Endothelial cell of umbilical vein (primary cell): ENCODE data around the gene ADGRB2. TPM values are rescaled to one million over a fixed set of nuclear protein-coding genes. Genes with fewer than 3 reads are reported as not detected.

Experiments used
- BruUV-seq: library from RNA; stranded (reverse); fragments of 400-500 nt; replicated peaks from 2 replicates; lab custom pipeline; 2021; lab: Mats Ljungman, UMichigan
- CTCF ChIA-PET: fragments of 300-600, 350-600 bp; sonication (Branson Sonifier 250); formaldehyde crosslinking; loops from one replicate; lab custom pipeline; 2021; ENCODE audit warnings: antibody characterized with exemption, inconsistent platforms; lab: Charles Lee
- POLR2A ChIA-PET: fragments of 300-600, 350-600 bp; sonication (Branson Sonifier 250); formaldehyde crosslinking; loops from one replicate; lab custom pipeline; 2021; ENCODE audit warnings: antibody characterized with exemption, inconsistent platforms; lab: Charles Lee
- DNase-seq: peaks from one replicate; pipeline ENCODE4 v3.0.0-alpha.2; 2011; ENCODE audit warnings: low read depth, low spot score
- FAIRE-seq: peaks from 2 replicates; lab custom pipeline; 2011; peaks lifted over from hg19 to GRCh38; lab: Jason Lieb, UNC
- H2AFZ ChIP-seq: 2 replicates; pipeline ENCODE4 v1.6.0; 2012; ENCODE audit warnings: low read depth, low read length, control low read depth, inconsistent platforms
- H3K27ac ChIP-seq: 2 replicates; pipeline ENCODE4 v1.5.1; 2011; ENCODE audit warnings: low read depth, mild to moderate bottlenecking, control low read depth, low read length, moderate library complexity; ENCODE audit not compliant: insufficient read depth
- H3K27me3 ChIP-seq, 2 experiments: 2 replicates each; pipeline versions ENCODE4 v1.6.0 to v1.6.1; 2011; ENCODE audit warnings: low read length in 2 of 2, mixed read lengths in 1 of 2; ENCODE audit not compliant: control insufficient read depth in 2 of 2, insufficient read depth in 2 of 2
- H3K36me3 ChIP-seq, 2 experiments: 2 replicates in 1 of 2; 3 replicates in 1 of 2; pipeline ENCODE4 v1.5.1; 2011; ENCODE audit warnings: low read length in 2 of 2, mild to moderate bottlenecking in 1 of 2, moderate library complexity in 1 of 2; ENCODE audit not compliant: control insufficient read depth in 2 of 2, insufficient read depth in 2 of 2; ENCODE audit errors: extremely low read depth in 1 of 2
- H3K4me1 ChIP-seq: 3 replicates; pipeline ENCODE4 v1.5.1; 2011; ENCODE audit warnings: mild to moderate bottlenecking, low read length; ENCODE audit not compliant: control insufficient read depth, insufficient read depth; ENCODE audit errors: extremely low read depth
- H3K4me2 ChIP-seq: 2 replicates; pipeline ENCODE4 v1.6.1; 2011; ENCODE audit warnings: low read length, control low read depth, mixed read lengths; ENCODE audit not compliant: insufficient read depth
- H3K4me3 ChIP-seq, 3 experiments: fragments of 200-600 bp in 1 of 3; sonication (generic), shearing (Covaris generic) in 1 of 3; replicated peaks in 1 of 3; 2 replicates each; pipeline ENCODE4 v1.5.1; 2011 to 2016; ENCODE audit warnings: control low read depth in 3 of 3, low read length in 3 of 3, mild to moderate bottlenecking in 2 of 3, inconsistent platforms in 1 of 3, low read depth in 1 of 3, moderate library complexity in 1 of 3; ENCODE audit not compliant: insufficient read depth in 1 of 3
- H3K79me2 ChIP-seq: 2 replicates; pipeline ENCODE4 v1.6.0; 2012; ENCODE audit warnings: low read length, inconsistent platforms; ENCODE audit not compliant: control insufficient read depth, insufficient read depth
- H3K9ac ChIP-seq: replicated peaks from 2 replicates; pipeline ENCODE3; 2011; ENCODE audit warnings: low read length, control low read depth; ENCODE audit not compliant: insufficient read depth; ENCODE audit errors: extremely low read depth
- H3K9me1 ChIP-seq: replicated peaks from 3 replicates; pipeline ENCODE4 v1.6.0; 2011; ENCODE audit warnings: mild to moderate bottlenecking, low read length; ENCODE audit not compliant: control insufficient read depth, insufficient read depth; ENCODE audit errors: extremely low read depth
- H3K9me3 ChIP-seq: replicated peaks from 2 replicates; pipeline ENCODE4 v1.5.1; 2012; ENCODE audit warnings: low read length, inconsistent platforms; ENCODE audit not compliant: control insufficient read depth, insufficient read depth
- H4K20me1 ChIP-seq: replicated peaks from 2 replicates; pipeline ENCODE3; 2011; ENCODE audit warnings: mild to moderate bottlenecking, low read length; ENCODE audit not compliant: control insufficient read depth, insufficient read depth; ENCODE audit errors: extremely low read depth
- EZH2 ChIP-seq: IDR thresholded peaks from 2 replicates; pipeline ENCODE4 v1.6.1; 2012; ENCODE audit warnings: borderline replicate concordance, low read depth, mild to moderate bottlenecking, moderate library complexity, low read length, inconsistent platforms; ENCODE audit not compliant: severe bottlenecking
- GATA2 ChIP-seq: IDR thresholded peaks from 2 replicates; pipeline ENCODE4 v1.7.0; 2011; ENCODE audit warnings: low read depth, mild to moderate bottlenecking, moderate library complexity, mixed read lengths, low read length; ENCODE audit not compliant: insufficient read length, insufficient read depth
- JUN ChIP-seq: IDR thresholded peaks from 2 replicates; pipeline ENCODE4 v1.6.1; 2011; ENCODE audit warnings: borderline replicate concordance, low read depth; ENCODE audit not compliant: insufficient read length, insufficient read depth
- POLR2AphosphoS5 ChIP-seq: IDR thresholded peaks from 2 replicates; pipeline ENCODE4 v1.6.1; 2012; ENCODE audit warnings: low read depth, mild to moderate bottlenecking, control low read depth, low read length, moderate library complexity; ENCODE audit not compliant: insufficient read depth
- dilution Hi-C: fragments of 300-500 bp; cut with MboI; formaldehyde crosslinking; loops from one replicate; pipeline ENCODE4 v1.15.0; 2019; ENCODE audit warnings: low sequenced_read_pairs; ENCODE audit not compliant: extremely low pct_ligation_motif_present
- intact Hi-C: fragments of 100-400 bp; cut with micrococcal nuclease; formaldehyde crosslinking; loops from one replicate; pipeline ENCODE4 v1.10.0; 2022
- polyA plus RNA-seq, 4 experiments: library from polyadenylated mRNA; depleted of rRNA in 3 of 4; stranded (reverse) in 3 of 4; unstranded in 1 of 4; fragments of >200 nt; gene quantifications; 2 replicates each; pipeline versions ENCODE4 v1.2.1 to v1.2.3, GENCODE V29; 2011 to 2012; ENCODE audit warnings: missing spikeins in 1 of 4
- total RNA-seq: library from RNA; stranded (reverse); gene quantifications from 2 replicates; pipeline ENCODE4 v1.2.3, GENCODE V29; 2021
- TF ChIP-seq, protein P1 (sequence below): IDR thresholded peaks from 2 replicates; pipeline ENCODE4 v1.6.1; 2011; ENCODE audit not compliant: insufficient read depth, insufficient read length

Gene ADGRB2
- total and polyA plus RNA-seq, 2 donors (not counting 3 experiments of a cell fraction or from before 2014, with no cell fraction given) = 1.3 to 1.5 TPM

DNA sequence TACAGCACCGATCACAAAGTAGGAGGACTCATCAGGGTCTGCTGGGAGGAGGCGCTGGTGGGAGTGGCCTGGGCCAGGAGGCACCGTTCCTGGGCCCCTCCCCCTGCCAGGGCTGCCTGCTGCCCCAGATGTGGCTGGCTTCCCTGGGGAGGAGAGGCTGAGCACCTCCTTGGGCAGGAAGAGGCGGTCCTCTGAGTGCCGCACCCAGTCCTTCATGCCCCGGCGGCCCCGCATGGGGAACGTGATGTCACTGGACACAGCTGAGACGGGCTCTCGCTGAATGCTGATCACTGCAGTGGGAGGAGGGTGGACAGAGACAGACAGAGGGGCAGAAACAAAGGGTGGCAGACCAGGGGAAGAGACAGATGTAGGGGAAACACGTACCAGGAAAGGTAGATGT, 24.8 kb downstream of the ADGRB2 start:
- dilution Hi-C loops = no loop called here
- Histone ChIP-seq H3K27ac (no peak overlapping the region), H3K4me1 (no peaks in the 10 kb centered on the region), H3K79me2 (no peaks in the 10 kb centered on the region), H3K36me3 (no peaks in the 10 kb centered on the region), H2AFZ (no peak overlapping the region), H4K20me1 (no peaks in the 10 kb centered on the region), H3K4me2 (no peak overlapping the region), H3K9ac (no peak overlapping the region), H3K27me3 (no peaks in the 10 kb centered on the region), H3K9me3 (no peaks in the 10 kb centered on the region), H3K4me3 (no peak overlapping the region), H3K9me1 (no peaks in the 10 kb centered on the region)
- DNase-seq (no peak), FAIRE-seq (no peak)
- POLR2A ChIA-PET = no interaction called here
- TF ChIP-seq JUN (no peak), POLR2AphosphoS5 (no peak), GATA2 (no peak)
- no TSS peak for BruUV-seq
- CTCF ChIA-PET = interaction anchor here (1.9 kb wide), 1 partner anchor 24 kb away, joined by 5 read pairs; no protein-coding TSS in a partner anchor
- intact Hi-C loops = no loop called here

DNA sequence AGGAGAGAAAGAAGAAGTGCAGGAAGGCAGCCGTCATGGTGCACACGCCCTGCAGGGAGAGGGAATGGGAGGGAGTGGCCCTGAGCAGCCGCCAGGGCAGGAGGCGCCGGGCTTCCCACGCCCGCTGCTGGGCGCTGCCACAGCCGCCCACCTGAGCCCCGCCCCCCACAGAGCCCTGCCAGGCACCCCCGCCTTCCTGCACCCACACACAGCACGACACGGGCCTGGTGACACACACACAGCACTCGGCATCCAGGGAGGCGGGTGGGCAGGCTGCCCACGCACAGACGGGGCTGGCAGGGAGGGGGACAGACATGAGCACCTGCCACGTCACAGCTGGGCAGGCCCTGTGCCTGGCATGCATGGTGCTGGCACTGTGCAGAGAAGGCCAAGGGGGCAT, 27.5 kb downstream of the ADGRB2 start:
- POLR2A ChIA-PET = no interaction called here
- H3K27me3 ChIP-seq = no peaks in the 10 kb centered on the region
- no TSS peak for BruUV-seq
- no peaks in the 10 kb centered on the region for H3K79me2 ChIP-seq
- dilution Hi-C loops = no loop called here
- FAIRE-seq = no peak
- intact Hi-C loops = no loop called here
- H3K4me2 ChIP-seq = no peak overlapping the region
- no peaks in the 10 kb centered on the region for H3K4me1 ChIP-seq
- DNase-seq = no peak
- H3K9me3 ChIP-seq = no peaks in the 10 kb centered on the region
- no peak overlapping the region for H3K27ac ChIP-seq
- H3K36me3 ChIP-seq = no peaks in the 10 kb centered on the region
- no peak overlapping the region for H3K9ac ChIP-seq
- H2AFZ ChIP-seq = no peak overlapping the region
- no peak overlapping the region for H3K4me3 ChIP-seq
- no peaks in the 10 kb centered on the region for H3K9me1 ChIP-seq
- CTCF ChIA-PET = interaction anchor here (0.6 kb wide), 1 partner anchor 54 kb away, joined by 3 read pairs; no protein-coding TSS in a partner anchor
- H4K20me1 ChIP-seq = no peaks in the 10 kb centered on the region
- TF ChIP-seq JUN (no peak), GATA2 (no peak), EZH2 (no peak), POLR2AphosphoS5 (no peak)
- TF ChIP-seq, protein P1, sequence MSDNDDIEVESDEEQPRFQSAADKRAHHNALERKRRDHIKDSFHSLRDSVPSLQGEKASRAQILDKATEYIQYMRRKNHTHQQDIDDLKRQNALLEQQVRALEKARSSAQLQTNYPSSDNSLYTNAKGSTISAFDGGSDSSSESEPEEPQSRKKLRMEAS = no peak
